ENCODE data around the gene MRC1.
A peak's percentile ranks its signal among the peaks of the same experiment; 100 is the strongest.
"Not testable (repeated sequence)": the region's sequence is repeated elsewhere in the genome, so short reads cannot be mapped to it uniquely, and the experiment has no call there.

The MRC1 gene

GRCh38 chr10:17906002-17906401 is 96.9 kb downstream of the MRC1 start:
- no peak for DNase-seq (ENCODE audit: low spot score)

GRCh38 chr10:17907641-17908040 is 98.5 kb downstream of the MRC1 start:
- DNase-seq (ENCODE audit: low spot score), result no peak

- DNase-seq (ENCODE audit: low spot score), result peak; percentile 25
Observed at GRCh38 chr10:17910125-17910789, 101.1 kb downstream of the MRC1 start.

GRCh38 chr10:17912754-17913153 is 103.6 kb downstream of the MRC1 start:
- no peak for DNase-seq (ENCODE audit: low spot score)

DNA sequence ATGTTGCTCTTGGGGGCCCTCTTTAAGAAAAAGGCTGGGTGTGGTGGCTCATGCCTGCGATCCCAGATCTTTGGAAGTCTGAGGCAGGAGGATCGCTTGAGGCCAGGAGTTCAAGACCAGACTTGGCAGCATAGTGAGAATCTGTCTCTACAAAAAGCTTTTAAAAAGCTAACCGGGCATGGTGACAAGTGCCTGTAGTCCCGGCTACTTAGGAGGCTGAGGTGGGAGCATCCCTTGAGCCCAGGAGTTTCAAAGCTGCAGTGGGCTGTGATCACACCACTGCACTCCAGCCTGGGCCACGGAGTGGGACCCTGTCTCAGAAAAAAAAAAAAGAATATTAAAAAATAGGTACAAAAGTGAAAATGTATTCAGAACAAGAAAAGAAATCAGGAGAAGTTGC is 104.5 kb downstream of the MRC1 start:
- DNase-seq (ENCODE audit: low spot score), result no peak

DNA sequence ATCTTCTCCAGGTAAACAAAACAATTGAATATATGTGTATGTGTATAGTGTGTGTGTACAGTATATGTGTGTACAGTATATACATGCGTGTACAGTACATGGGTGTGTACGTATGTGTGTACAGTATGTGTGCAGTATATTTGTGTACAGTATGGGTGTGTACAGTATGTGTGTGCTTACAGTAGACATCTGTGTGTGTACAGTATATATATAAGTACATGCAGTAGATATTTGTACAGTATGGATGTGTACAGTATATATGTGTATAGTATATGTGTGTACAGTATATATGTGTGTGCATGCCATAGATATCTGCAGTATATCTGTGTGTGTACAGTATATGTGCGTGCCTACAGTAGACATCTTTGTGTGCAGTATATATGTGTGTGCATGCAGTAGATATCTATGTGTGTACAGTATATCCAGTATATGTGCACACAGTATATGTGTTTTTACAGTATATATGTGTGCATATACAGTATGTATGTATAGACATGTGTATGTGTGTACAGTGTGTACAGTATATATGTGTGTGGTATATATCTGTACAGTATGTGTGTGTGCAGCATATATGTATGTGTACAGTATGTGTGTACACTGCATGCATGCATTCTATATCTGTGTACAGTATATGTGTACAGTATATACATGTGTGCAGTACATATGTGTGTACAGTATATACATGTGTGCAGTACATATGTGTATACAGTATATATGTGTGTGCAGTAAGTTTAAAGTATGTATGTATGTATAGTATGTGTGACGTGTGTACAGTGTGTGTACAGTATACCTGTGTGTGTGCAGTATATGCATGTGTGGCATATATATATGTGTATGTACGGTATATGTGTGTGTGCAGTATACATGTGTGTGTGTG is 105.3 kb downstream of the MRC1 start:
- no peak for DNase-seq (ENCODE audit: low spot score)

- no peak for DNase-seq (ENCODE audit: low spot score)
Observed at GRCh38 chr10:17915181-17915580, 106.0 kb downstream of the MRC1 start.

DNA sequence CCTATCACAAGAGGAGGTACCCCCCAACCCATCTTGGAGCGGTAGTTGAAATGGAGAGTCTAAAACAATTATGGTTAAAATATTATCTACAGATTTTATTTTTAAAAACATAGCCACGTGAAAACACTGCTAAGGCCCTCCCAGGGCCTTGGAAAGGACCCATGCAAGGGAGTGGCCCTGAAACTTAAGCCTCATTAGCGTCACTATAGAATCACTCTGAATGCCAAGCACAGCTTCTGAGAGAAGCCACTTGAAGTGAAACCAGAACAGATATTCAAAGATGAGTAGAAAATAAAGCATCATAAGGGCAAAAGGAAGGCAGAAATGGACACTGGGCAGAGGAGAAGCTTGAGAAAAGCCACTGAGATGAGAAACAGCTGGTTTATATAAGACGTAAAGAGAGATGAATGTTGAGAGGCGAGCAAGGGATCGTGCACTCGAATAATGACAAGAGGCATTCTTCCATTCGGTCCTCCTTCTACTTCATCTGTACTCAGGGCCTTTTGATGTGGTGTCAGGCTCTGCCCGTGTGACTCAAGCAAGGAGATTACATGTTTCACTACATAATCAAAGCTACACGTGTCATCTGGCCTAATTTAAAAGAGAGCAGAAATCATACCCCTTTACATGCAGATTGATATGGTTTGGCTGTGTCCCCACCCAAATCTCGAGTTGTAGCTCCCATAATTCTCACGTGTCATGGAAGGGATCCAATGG is 109.2 kb downstream of the MRC1 start:
- DNase-seq (ENCODE audit: low spot score), result no peak

DNA sequence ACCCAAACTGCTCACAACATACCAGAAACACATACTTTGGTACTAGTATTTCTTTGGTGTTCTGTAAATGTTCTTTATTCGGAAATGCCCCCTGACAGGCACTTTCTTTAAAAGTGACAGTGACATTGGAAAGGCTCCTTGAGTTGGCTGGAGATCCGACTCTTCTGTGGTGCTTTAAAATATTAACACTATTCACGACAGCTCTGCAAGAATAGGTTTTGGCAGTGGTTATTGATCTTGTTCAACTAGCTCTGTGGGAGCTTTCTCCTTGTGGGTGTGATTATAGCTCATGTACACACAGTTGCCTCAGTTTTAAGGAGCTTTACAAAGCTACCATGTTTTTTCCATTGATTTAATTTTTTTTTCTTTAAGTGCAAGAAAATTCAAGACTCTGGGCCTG is 112.2 kb downstream of the MRC1 start:
- DNase-seq (ENCODE audit: low spot score), result no peak

GRCh38 chr10:17923728-17924127 is 114.6 kb downstream of the MRC1 start:
- no peak for DNase-seq (ENCODE audit: low spot score)

- no peak for DNase-seq (ENCODE audit: low spot score)
Observed at GRCh38 chr10:17943033-17943745, 134.0 kb downstream of the MRC1 start.

DNA sequence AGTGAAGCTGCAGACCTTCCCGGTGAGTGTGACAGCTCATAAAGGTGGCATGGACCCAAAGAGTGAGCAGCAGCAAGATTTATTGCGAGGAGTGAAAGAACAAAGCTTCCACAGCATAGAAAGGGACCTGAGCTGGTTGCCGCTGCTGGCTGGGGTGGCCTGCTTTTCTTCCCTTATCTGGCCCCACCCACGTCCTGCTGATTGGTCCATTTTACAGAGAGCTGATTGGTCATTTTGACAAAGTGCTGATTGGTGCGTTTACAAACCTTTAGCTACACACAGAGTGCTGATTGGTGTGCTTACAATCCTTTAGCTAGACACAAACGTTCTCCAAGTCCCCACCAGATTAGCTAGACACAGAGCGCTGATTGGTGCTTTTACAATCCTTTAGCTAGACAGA is 141.1 kb downstream of the MRC1 start:
- not testable (repeated sequence) for DNase-seq (ENCODE audit: low spot score)

DNA sequence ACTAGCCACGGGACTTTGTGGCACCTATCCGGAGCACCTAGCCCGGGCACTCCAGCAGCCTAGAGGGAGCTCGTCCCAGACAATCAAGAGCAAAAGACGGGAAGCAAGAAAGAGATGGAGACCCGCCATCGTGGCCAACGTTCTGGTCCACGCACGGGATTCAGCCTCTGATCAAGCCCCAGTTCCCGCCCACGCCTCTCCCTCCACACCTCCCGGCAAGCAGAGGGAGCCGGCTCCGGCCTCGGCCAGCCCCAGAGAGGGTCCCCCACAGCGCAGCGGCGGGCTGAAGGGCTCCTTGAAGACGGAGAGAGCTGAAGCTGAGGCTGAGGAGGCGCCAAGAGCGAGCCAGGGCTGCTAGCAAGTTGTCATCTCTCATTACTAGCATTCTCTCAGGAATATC is 141.6 kb downstream of the MRC1 start:
- no peak for DNase-seq (ENCODE audit: low spot score)

- DNase-seq (ENCODE audit: low spot score), result no peak
Observed at GRCh38 chr10:17951868-17952371, 142.8 kb downstream of the MRC1 start, which contains the start of gene SLC39A12. Gene SLC39A12, plus strand, starts transcription at chr10:17951918. Its CDS starts 1,359 bp downstream, at chr10:17953277.

- DNase-seq (ENCODE audit: low spot score), result not testable (repeated sequence)
Observed at GRCh38 chr10:17954372-17954771, 145.2 kb downstream of the MRC1 start.

- DNase-seq (ENCODE audit: low spot score), result no peak
Observed at GRCh38 chr10:17954861-17955260, 145.7 kb downstream of the MRC1 start.

GRCh38 chr10:17958049-17958448 is 148.9 kb downstream of the MRC1 start:
- no peak for DNase-seq (ENCODE audit: low spot score)

DNA sequence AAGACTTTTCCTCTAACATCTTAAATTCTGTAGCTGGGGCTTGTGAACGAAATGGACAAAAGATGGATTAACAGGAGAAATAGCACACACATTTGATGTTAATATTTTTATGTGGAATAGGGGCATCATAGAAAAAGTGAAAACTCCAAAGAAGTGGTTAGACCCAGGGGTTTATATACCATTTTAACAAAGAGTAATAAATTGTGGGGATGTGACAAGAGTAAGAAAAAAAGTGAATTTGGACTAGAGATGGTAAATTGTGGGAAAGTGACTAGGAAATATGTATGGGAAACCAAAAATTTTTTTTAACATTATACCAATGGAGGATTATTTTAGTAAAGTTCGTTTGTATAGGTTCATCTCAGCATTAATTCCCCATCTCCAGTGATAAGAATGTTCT is 150.7 kb downstream of the MRC1 start:
- no peak for DNase-seq (ENCODE audit: low spot score)
